GM12801 (cell line): ENCODE data around the gene SAMD5.

Experiments used
- CTCF ChIP-seq: IDR thresholded peaks from one replicate; pipeline ENCODE4 v1.5.1; 2011; ENCODE audit warnings: control low read depth; ENCODE audit not compliant: insufficient read length; ENCODE audit errors: extremely low read depth

Gene SAMD5

GRCh38 chr6:147547369-147547902, 38.9 kb downstream of the SAMD5 start:
- TF ChIP-seq CTCF = no peak

- no peak for TF ChIP-seq CTCF
Measured at GRCh38 chr6:147548921-147549475, 40.5 kb downstream of the SAMD5 start.

- no peak for TF ChIP-seq CTCF
Measured at GRCh38 chr6:147549531-147549930, 41.0 kb downstream of the SAMD5 start.

- TF ChIP-seq CTCF = no peak
Measured at GRCh38 chr6:147551976-147552375, 43.5 kb downstream of the SAMD5 start.

- no peak for TF ChIP-seq CTCF
Measured at GRCh38 chr6:147553099-147553498, 44.6 kb downstream of the SAMD5 start.

- no peak for TF ChIP-seq CTCF
Measured at GRCh38 chr6:147554281-147554680, 45.8 kb downstream of the SAMD5 start.

- TF ChIP-seq CTCF = no peak
Measured at GRCh38 chr6:147559006-147559405, 50.5 kb downstream of the SAMD5 start.

- no peak for TF ChIP-seq CTCF
Measured at GRCh38 chr6:147560670-147561069, 52.2 kb downstream of the SAMD5 start.
